ENCODE data around the gene PCDHA1.

Gene PCDHA1

GRCh38 chr5:141051521-141051866, 265.6 kb downstream of the PCDHA1 start:
- peaks cover 4% of the 10 kb centered on the region for H3K9me3 ChIP-seq

More at GRCh38 chr5:141051521-141051866, 265.6 kb downstream of the PCDHA1 start:
- TF ChIP-seq CTCF (IDR thresholded peaks at IDR 0.05) = no peak
- H3K27ac ChIP-seq = no peak overlapping the region
- peaks cover 18% of the 10 kb centered on the region for H3K27me3 ChIP-seq
- H3K36me3 ChIP-seq = no peaks in the 10 kb centered on the region
- H3K4me3 ChIP-seq (ENCODE audit: low read depth in 1 of 2, low read length in 1 of 2) = no peak overlapping the region
- H3K4me1 ChIP-seq (ENCODE audit: control insufficient read depth in 1 of 2, insufficient read depth in 1 of 2, low read depth in 1 of 2, low read length in 1 of 2) = no peaks in the 10 kb centered on the region

Data from neutrophil (primary cell).